Measurements from ENCODE around the gene TRPM3. TPM values are rescaled to one million over a fixed set of nuclear protein-coding genes. Genes with fewer than 3 reads are reported as not detected.

The TRPM3 gene
- total RNA-seq, 1 donor from 2014 or later, result not detected

DNA sequence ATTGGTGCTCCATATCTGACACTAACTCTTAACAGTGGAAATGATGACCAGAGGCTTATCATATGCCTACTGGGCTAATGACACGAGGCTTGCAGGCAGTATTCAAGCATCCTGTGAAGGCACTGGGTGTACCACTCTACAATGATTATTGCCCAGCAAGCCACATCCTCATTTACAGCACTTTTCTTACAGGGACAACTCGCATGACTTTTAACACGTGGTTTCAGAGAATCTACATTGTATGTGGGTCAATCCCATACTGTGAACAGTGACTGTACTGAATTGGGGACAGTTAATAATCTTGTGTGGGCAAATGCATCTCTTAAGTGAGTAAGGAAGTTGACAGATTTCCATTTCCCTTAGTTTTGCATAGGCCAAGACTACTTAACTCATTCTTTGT, 260.0 kb downstream of the TRPM3 start:
- intact Hi-C loops (cut with micrococcal nuclease), result no loop called here
- H3K4me3 Mint-ChIP-seq, result no peak overlapping the region
- no peaks in the 10 kb centered on the region for H3K36me3 Mint-ChIP-seq (ENCODE audit: low read depth)
- TF ChIP-seq, protein P1, sequence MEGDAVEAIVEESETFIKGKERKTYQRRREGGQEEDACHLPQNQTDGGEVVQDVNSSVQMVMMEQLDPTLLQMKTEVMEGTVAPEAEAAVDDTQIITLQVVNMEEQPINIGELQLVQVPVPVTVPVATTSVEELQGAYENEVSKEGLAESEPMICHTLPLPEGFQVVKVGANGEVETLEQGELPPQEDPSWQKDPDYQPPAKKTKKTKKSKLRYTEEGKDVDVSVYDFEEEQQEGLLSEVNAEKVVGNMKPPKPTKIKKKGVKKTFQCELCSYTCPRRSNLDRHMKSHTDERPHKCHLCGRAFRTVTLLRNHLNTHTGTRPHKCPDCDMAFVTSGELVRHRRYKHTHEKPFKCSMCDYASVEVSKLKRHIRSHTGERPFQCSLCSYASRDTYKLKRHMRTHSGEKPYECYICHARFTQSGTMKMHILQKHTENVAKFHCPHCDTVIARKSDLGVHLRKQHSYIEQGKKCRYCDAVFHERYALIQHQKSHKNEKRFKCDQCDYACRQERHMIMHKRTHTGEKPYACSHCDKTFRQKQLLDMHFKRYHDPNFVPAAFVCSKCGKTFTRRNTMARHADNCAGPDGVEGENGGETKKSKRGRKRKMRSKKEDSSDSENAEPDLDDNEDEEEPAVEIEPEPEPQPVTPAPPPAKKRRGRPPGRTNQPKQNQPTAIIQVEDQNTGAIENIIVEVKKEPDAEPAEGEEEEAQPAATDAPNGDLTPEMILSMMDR (IDR thresholded peaks at IDR 0.05), result no peak
- ChIA-PET CTCF (no interaction called here), POLR2A (no interaction called here)
- no peaks in the 10 kb centered on the region for H3K4me1 Mint-ChIP-seq
- DNase-seq, result no peak
- no peaks in the 10 kb centered on the region for H3K9me3 Mint-ChIP-seq
- no peaks in the 10 kb centered on the region for H3K27me3 Mint-ChIP-seq
- no peak overlapping the region for H3K27ac Mint-ChIP-seq
- no peak for ATAC-seq (ENCODE audit: low read depth)

DNA sequence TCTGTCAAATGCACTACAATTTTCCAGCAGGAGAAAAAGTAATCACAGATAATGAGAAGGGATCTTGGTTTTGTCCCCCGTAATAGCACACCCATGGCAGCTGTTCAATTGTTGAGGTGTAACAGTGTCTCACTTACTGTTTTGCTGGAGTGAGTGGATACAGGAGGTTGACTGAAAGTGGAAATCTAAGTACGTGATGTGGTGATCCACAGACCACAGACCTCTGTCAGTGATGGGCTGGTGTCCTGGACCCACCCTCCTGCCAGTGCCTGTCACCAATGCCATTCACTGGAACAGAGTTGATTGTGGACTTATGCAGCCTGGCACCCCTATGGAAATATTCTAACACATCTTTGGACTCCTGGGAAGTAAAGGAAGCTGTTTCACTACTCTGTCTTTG, 261.7 kb downstream of the TRPM3 start:
- Mint-ChIP-seq H3K27ac (no peak overlapping the region), H3K4me1 (no peaks in the 10 kb centered on the region), H3K36me3 (ENCODE audit: low read depth) (no peaks in the 10 kb centered on the region), H3K27me3 (no peaks in the 10 kb centered on the region), H3K9me3 (no peaks in the 10 kb centered on the region), H3K4me3 (no peak overlapping the region)
- intact Hi-C loops (cut with micrococcal nuclease), result no loop called here
- DNase-seq, result no peak
- TF ChIP-seq, protein P1 (IDR thresholded peaks at IDR 0.05), result no peak
- POLR2A ChIA-PET, result no interaction called here
- no peak for ATAC-seq (ENCODE audit: low read depth)
- CTCF ChIA-PET, result no interaction called here

DNA sequence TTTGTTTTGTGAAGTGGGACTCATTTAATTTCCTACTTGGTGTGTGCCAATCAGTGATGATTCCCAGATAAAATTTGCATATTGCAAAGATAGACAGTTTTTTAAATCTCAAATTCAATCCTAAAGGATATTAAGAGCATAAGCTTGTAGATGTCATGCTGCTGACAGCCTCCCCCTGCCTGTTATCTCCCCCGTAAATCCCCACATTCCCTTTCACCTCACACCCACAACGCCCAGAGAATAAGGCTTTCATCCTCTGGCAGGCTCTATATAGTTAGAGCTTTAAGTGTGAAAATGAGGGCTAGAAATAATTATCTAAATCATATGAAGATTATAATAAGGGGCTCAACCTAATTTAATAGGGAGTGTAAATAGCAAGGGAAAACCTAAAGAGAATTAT, 265.0 kb downstream of the TRPM3 start:
- ChIA-PET CTCF (no interaction called here), POLR2A (no interaction called here)
- H3K4me1 Mint-ChIP-seq, result no peaks in the 10 kb centered on the region
- TF ChIP-seq, protein P1 (IDR thresholded peaks at IDR 0.05), result no peak
- no peak overlapping the region for H3K4me3 Mint-ChIP-seq
- no peak for DNase-seq
- intact Hi-C loops (cut with micrococcal nuclease), result no loop called here
- no peak overlapping the region for H3K27ac Mint-ChIP-seq
- H3K36me3 Mint-ChIP-seq (ENCODE audit: low read depth), result no peaks in the 10 kb centered on the region
- H3K9me3 Mint-ChIP-seq, result no peaks in the 10 kb centered on the region
- ATAC-seq (ENCODE audit: low read depth), result no peak
- no peaks in the 10 kb centered on the region for H3K27me3 Mint-ChIP-seq

DNA sequence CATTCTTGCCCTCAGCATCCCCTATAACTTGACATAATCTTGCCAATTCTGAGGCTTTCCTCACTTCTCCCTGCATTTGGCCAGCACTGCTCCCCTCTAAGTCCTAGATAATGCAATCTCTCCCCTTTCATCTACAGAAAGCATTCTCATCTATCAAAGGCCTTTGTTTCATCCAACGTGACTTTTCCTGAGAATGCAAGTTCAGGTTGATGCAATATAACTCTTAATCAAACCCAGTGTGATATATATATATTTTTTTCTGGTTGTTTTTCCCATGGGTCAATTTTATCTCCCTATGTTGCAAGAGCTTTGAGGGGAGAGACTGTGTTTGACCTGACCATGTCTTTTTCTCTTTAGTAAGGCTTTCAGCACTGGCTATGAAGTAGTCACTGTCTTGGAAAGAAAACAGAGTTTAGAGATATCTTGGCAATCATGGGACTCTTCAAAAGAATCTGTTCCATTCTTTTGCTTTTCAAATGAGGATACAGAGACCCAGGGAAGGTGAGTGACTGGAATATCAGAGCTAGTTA, 268.6 kb downstream of the TRPM3 start:
- Mint-ChIP-seq H3K4me1 (no peaks in the 10 kb centered on the region), H3K27ac (no peak overlapping the region), H3K36me3 (ENCODE audit: low read depth) (no peaks in the 10 kb centered on the region), H3K27me3 (no peaks in the 10 kb centered on the region), H3K9me3 (peaks cover 2% of the 10 kb centered on the region), H3K4me3 (no peak overlapping the region)
- ATAC-seq (ENCODE audit: low read depth) (no peak), DNase-seq (no peak)
- intact Hi-C loops (cut with micrococcal nuclease), result no loop called here
- TF ChIP-seq, protein P1 (IDR thresholded peaks at IDR 0.05), result no peak
- CTCF ChIA-PET, result no interaction called here
- POLR2A ChIA-PET, result no interaction called here

- CTCF ChIA-PET, result no interaction called here
- no peaks in the 10 kb centered on the region for H3K4me1 Mint-ChIP-seq
- intact Hi-C loops (cut with micrococcal nuclease), result no loop called here
These were observed 281.2 kb downstream of the TRPM3 start for GRCh38 chr9:70840266-70840665.

More at GRCh38 chr9:70840266-70840665, 281.2 kb downstream of the TRPM3 start:
- TF ChIP-seq, protein P1 (IDR thresholded peaks at IDR 0.05), result no peak
- no peak overlapping the region for H3K27ac Mint-ChIP-seq
- DNase-seq, result no peak
- H3K9me3 Mint-ChIP-seq, result no peaks in the 10 kb centered on the region
- H3K4me3 Mint-ChIP-seq, result no peak overlapping the region
- POLR2A ChIA-PET, result no interaction called here
- no peaks in the 10 kb centered on the region for H3K27me3 Mint-ChIP-seq
- H3K36me3 Mint-ChIP-seq (ENCODE audit: low read depth), result no peaks in the 10 kb centered on the region
- no peak for ATAC-seq (ENCODE audit: low read depth)

Data from activated B cell treated with CpG ODN at 0.5 μM for 24 hours (primary cell).